B cell (primary cell): ENCODE results near the gene THEM5. TPM values are rescaled to one million over a fixed set of nuclear protein-coding genes. Genes with fewer than 3 reads are reported as not detected.

ENCODE experiments used
- ATAC-seq: fragments of 200-7000 bp; cut with Tn5 transposase; one replicate; pipeline ENCODE4 v1.10.0; 2021; ENCODE audit warnings: low read depth, mild to moderate bottlenecking, moderate number of reproducible peaks, moderate library complexity
- CTCF ChIA-PET: fragments of 350-600 bp; sonication (Branson Sonifier 250); formaldehyde crosslinking; loops from one replicate; lab custom pipeline; 2021; ENCODE audit warnings: antibody characterized with exemption, inconsistent platforms; lab: Charles Lee
- POLR2A ChIA-PET: fragments of 350-600 bp; sonication (Branson Sonifier 250); formaldehyde crosslinking; loops from one replicate; lab custom pipeline; 2021; ENCODE audit warnings: antibody characterized with exemption; lab: Charles Lee
- DNase-seq: peaks from one replicate; pipeline ENCODE4 v3.0.0; 2013
- H2AFZ ChIP-seq: 2 replicates; pipeline ENCODE4 v1.6.1; 2012; ENCODE audit warnings: mild to moderate bottlenecking, low read depth, low read length; ENCODE audit not compliant: insufficient read depth, poor library complexity, severe bottlenecking
- H3K27ac ChIP-seq, 2 donors: 1 replicate in 1 of 2; 2 replicates in 1 of 2; pipeline ENCODE4 v1.5.1; 2012 to 2013; ENCODE audit warnings: low read length in 2 of 2, mild to moderate bottlenecking in 2 of 2, moderate library complexity in 1 of 2
- H3K27me3 ChIP-seq, 4 experiments: fragments of 200-600 bp in 1 of 4; sonication (generic) in 1 of 4; replicated peaks in 1 of 4; 1 replicate in 2 of 4; 2 replicates in 2 of 4; pipeline versions ENCODE4 v1.6.1 to v1.7.0; 2013 to 2016; ENCODE audit warnings: low read length in 3 of 4, mild to moderate bottlenecking in 2 of 4, mixed read lengths in 1 of 4, moderate library complexity in 1 of 4; ENCODE audit not compliant: insufficient read depth in 4 of 4, control insufficient read depth in 3 of 4; ENCODE audit errors: control extremely low read depth in 1 of 4
- H3K36me3 ChIP-seq, 2 experiments: replicated peaks in 1 of 2; 1 replicate in 1 of 2; 2 replicates in 1 of 2; pipeline versions ENCODE4 v1.6.1 to v1.7.1; 2013; ENCODE audit warnings: low read length in 1 of 2; ENCODE audit not compliant: insufficient read depth in 2 of 2, control insufficient read depth in 1 of 2; ENCODE audit errors: control extremely low read depth in 1 of 2, extremely low read depth in 1 of 2
- H3K4me1 ChIP-seq, 2 donors: fragments of 200-600 bp in 1 of 2; sonication (generic) in 1 of 2; 1 replicate in 1 of 2; 2 replicates in 1 of 2; pipeline versions ENCODE4 v1.5.1 to v1.6.1; 2013 to 2017; ENCODE audit warnings: low read length in 2 of 2; ENCODE audit not compliant: control insufficient read depth in 2 of 2, insufficient read depth in 2 of 2
- H3K4me2 ChIP-seq: replicated peaks from 2 replicates; pipeline ENCODE3; 2012; ENCODE audit warnings: mild to moderate bottlenecking, low read depth, low read length; ENCODE audit not compliant: poor library complexity, severe bottlenecking
- H3K4me3 ChIP-seq, 5 experiments: fragments of 200-600 bp in 1 of 5; sonication (generic) in 1 of 5; 1 replicate in 3 of 5; 2 replicates in 2 of 5; pipeline versions ENCODE4 v1.5.1 to v1.7.0; 2011 to 2016; ENCODE audit warnings: low read length in 4 of 5, mild to moderate bottlenecking in 4 of 5, low read depth in 2 of 5, control low read depth in 1 of 5, moderate library complexity in 1 of 5; ENCODE audit not compliant: insufficient read depth in 1 of 5; ENCODE audit errors: control extremely low read depth in 1 of 5, extremely low read depth in 1 of 5
- H3K79me2 ChIP-seq: fragments of 200-600 bp; sonication (generic); one replicate; pipeline ENCODE4 v1.6.0; 2016; ENCODE audit warnings: low read length; ENCODE audit not compliant: control insufficient read depth, insufficient read depth
- H3K9ac ChIP-seq: fragments of 200-600 bp; sonication (generic); 2 replicates; pipeline ENCODE4 v1.6.1; 2017; ENCODE audit warnings: mild to moderate bottlenecking, low read length, moderate library complexity
- H3K9me3 ChIP-seq, 3 donors: one replicate each; pipeline versions ENCODE4 v1.6.1 to v1.7.1; 2013; ENCODE audit warnings: low read length in 2 of 3; ENCODE audit not compliant: control insufficient read depth in 2 of 3, insufficient read depth in 1 of 3; ENCODE audit errors: control extremely low read depth in 1 of 3
- H4K20me1 ChIP-seq: 2 replicates; pipeline ENCODE4 v1.6.0; 2012; ENCODE audit warnings: mild to moderate bottlenecking, low read length; ENCODE audit not compliant: insufficient read depth, control insufficient read depth, poor library complexity, severe bottlenecking
- H3K27ac Mint-ChIP-seq: one replicate; pipeline ENCODE4 v1.8.0; 2021; ENCODE audit warnings: mixed read lengths
- H3K27me3 Mint-ChIP-seq: one replicate; pipeline ENCODE4 v1.8.0; 2021; ENCODE audit warnings: mixed read lengths
- H3K4me1 Mint-ChIP-seq: one replicate; pipeline ENCODE4 v1.8.0; 2021; ENCODE audit warnings: mixed read lengths
- H3K4me3 Mint-ChIP-seq: one replicate; pipeline ENCODE4 v1.8.0; 2021; ENCODE audit warnings: mixed read lengths
- H3K9me3 Mint-ChIP-seq: one replicate; pipeline ENCODE4 v1.8.0; 2022; ENCODE audit warnings: mixed read lengths; ENCODE audit not compliant: insufficient read depth
- CTCF ChIP-seq: fragments of 200-600 bp; IDR thresholded peaks from one replicate; pipeline ENCODE4 v1.8.0; 2022; ENCODE audit warnings: antibody characterized with exemption, mild to moderate bottlenecking
- EZH2 ChIP-seq: IDR thresholded peaks from 2 replicates; pipeline ENCODE4 v1.6.1; 2012; ENCODE audit warnings: borderline replicate concordance, low read depth, mild to moderate bottlenecking, moderate library complexity, low read length; ENCODE audit not compliant: insufficient read depth, poor library complexity, severe bottlenecking
- WGBS: methylation state at CpG from one replicate; pipeline ENCODE4 v1.1.5; 2013; ENCODE audit warnings: missing lambda C conversion rate; ENCODE audit not compliant: insufficient coverage; 5-methylcytosine and 5-hydroxymethylcytosine counted together
- intact Hi-C: fragments of 100-400 bp; cut with micrococcal nuclease; formaldehyde crosslinking; loops from one replicate; pipeline ENCODE4 v1.10.0; 2022
- polyA plus RNA-seq: library from polyadenylated mRNA; depleted of rRNA; stranded (reverse); fragments of >200 nt; gene quantifications from 2 replicates; pipeline ENCODE4 v1.2.3, GENCODE V29; 2012
- total RNA-seq, 2 donors: library from RNA; stranded (reverse); fragments of 120-200 nt in 1 of 2; gene quantifications; 1 replicate in 1 of 2; 2 replicates in 1 of 2; pipeline versions ENCODE4 v1.2.3 to v1.2.4, GENCODE V29; 2013 to 2022

THEM5 gene
- total and polyA plus RNA-seq, 2 donors (not counting 1 experiment from before 2014, with no cell fraction given): not detected

- CTCF ChIA-PET: interaction anchor here (0.6 to 1.6 kb wide), 2 partner anchors 42 to 55 kb away, joined by 3 to 6 read pairs; partner anchors contain the start of gene TDRKH
- 73% methylated on average over 7 of the region's 10 CpGs for WGBS
These were observed 21.1 kb downstream of the THEM5 start for GRCh38 chr1:151832318-151832980.

More at GRCh38 chr1:151832318-151832980, 21.1 kb downstream of the THEM5 start:
- peaks cover 0 to 18% (median 4%) of the 10 kb centered on the region in 4 experiments for H3K27me3 ChIP-seq
- H3K27ac Mint-ChIP-seq: no peak overlapping the region
- no peaks in the 10 kb centered on the region for H3K36me3 ChIP-seq
- intact Hi-C loops: loop anchor here (10.0 kb wide), 1 partner anchor 108 kb away; the partner anchor contains the start of gene RIIAD1
- no peak overlapping the region for H3K4me3 ChIP-seq
- H2AFZ ChIP-seq: no peak overlapping the region
- TF ChIP-seq CTCF (no peak), EZH2 (no peak)
- H3K4me1 ChIP-seq: peaks cover 12 to 18% of the 10 kb centered on the region in 2 donors
- no peaks in the 10 kb centered on the region for H4K20me1 ChIP-seq
- no peak overlapping the region for H3K27ac ChIP-seq
- peaks cover 22% of the 10 kb centered on the region for H3K4me1 Mint-ChIP-seq
- no peaks in the 10 kb centered on the region for H3K9me3 Mint-ChIP-seq
- no peak overlapping the region for H3K4me3 Mint-ChIP-seq
- DNase-seq (no peak), ATAC-seq (no peak)
- peaks cover 24% of the 10 kb centered on the region for H3K27me3 Mint-ChIP-seq
- no peaks in the 10 kb centered on the region for H3K79me2 ChIP-seq
- no peaks in the 10 kb centered on the region for H3K9me3 ChIP-seq
- POLR2A ChIA-PET: no interaction called here
- no peak overlapping the region for H3K4me2 ChIP-seq
- no peak overlapping the region for H3K9ac ChIP-seq
